ENCODE results near the gene BCL2. TPM values are rescaled to one million over a fixed set of nuclear protein-coding genes. Genes with fewer than 3 reads are reported as not detected.
A peak's percentile ranks its signal among the peaks of the same experiment; 100 is the strongest.

The BCL2 gene
- total and polyA plus RNA-seq, 9 of the 15 experiments (the other 6 are each of a cell fraction or from before 2014, with no cell fraction given) = 0.10 to 1.1 (median 0.65) TPM

DNA sequence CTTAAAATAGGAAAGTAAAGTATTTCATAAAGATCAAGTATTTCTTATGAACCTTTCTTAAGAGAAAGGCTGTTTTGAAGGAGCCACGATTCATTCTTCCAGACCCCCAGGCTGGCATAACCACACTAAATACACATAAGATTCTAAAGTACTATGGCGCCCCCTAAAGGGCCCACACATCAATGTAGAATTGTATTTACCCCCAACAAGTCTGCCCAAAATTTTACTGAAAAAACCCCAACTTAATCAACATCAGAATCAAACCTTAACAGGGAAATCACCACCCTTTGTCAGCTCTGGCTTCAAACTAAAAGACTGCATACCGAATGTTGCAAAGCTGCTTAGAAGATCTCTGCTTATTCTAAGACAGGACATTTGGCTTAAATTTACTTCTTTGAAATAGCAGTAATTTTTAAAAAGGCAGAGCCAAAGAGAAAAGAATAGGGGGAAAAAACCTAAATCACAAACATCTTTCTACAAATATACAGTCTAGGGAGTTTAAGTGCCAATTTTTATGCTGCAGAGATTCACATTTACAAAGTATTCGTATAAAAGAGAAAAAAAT, 20.4 kb upstream of the BCL2 start:
- BruUV-seq (replicated peaks) = no TSS peak
- intact Hi-C loops (cut with micrococcal nuclease) (loop anchor here (5.0 to 10.0 kb wide), 2 partner anchors 167 to 505 kb away; no protein-coding TSS in a partner anchor), in situ Hi-C loops (cut with MboI) (loop anchor here (10.0 kb wide), 1 partner anchor 95 kb away; no protein-coding TSS in a partner anchor)
- ChIA-PET POLR2A (interaction anchor here (0.6 to 0.9 kb wide), 2 partner anchors 10 to 382 kb away, joined by 3 to 5 read pairs; no protein-coding TSS in a partner anchor), CTCF (ENCODE audit: low intra/inter-chr PET ratio) (interaction anchor here (0.8 to 1.3 kb wide), 2 partner anchors 99 to 324 kb away, joined by 3 to 4 read pairs; no protein-coding TSS in a partner anchor)
- H3K9me1 ChIP-seq (ENCODE audit: control insufficient read depth, insufficient read depth, low read length) = no peaks in the 10 kb centered on the region
- DNase-seq (ENCODE audit: extremely low read depth in 1 of 4, low spot score in 3 of 4) = peak in 2 of 4 experiments; percentile 14 to 53
- H3K4me2 ChIP-seq (ENCODE audit: insufficient read depth, low read length) = no peak overlapping the region
- H3K4me3 ChIP-seq = no peak overlapping the region
- no peaks in the 10 kb centered on the region for H3K79me2 ChIP-seq (ENCODE audit: control insufficient read depth, insufficient read depth, low read length)
- H3K27ac ChIP-seq (ENCODE audit: extremely low read depth, low read depth, low read length) = no peak overlapping the region
- no peaks in the 10 kb centered on the region for H3K4me1 ChIP-seq (replicated peaks in 1 of 2; ENCODE audit: control insufficient read depth in 2 of 2, insufficient read depth in 2 of 2, low read length in 2 of 2)
- peaks cover 50% of the 10 kb centered on the region; the same call in 2 of the 3 replicates for H3K36me3 ChIP-seq (ENCODE audit: control insufficient read depth, insufficient read depth, low read length)
- ATAC-seq = peak; percentile 71; the same call in 2 of the 3 replicates
- WGBS (ENCODE audit: insufficient coverage, low coverage, missing lambda C conversion rate) = 6% methylated on average over 3 of the region's 4 CpGs
- FAIRE-seq = no peak
- H3K27me3 ChIP-seq (ENCODE audit: control insufficient read depth in 2 of 2, insufficient read depth in 2 of 2, low read length in 2 of 2) = no peaks in the 10 kb centered on the region
- no peak overlapping the region for H3K9ac ChIP-seq (ENCODE audit: insufficient read depth in 1 of 2, low read depth in 2 of 2, low read length in 2 of 2)
- H2AFZ ChIP-seq (ENCODE audit: low read depth, low read length) = no peak overlapping the region
- H3K9me3 ChIP-seq (replicated peaks; ENCODE audit: control insufficient read depth, insufficient read depth, low read depth, low read length) = no peaks in the 10 kb centered on the region
- H4K20me1 ChIP-seq (replicated peaks; ENCODE audit: control insufficient read depth, insufficient read depth, low read length) = no peaks in the 10 kb centered on the region
- TF ChIP-seq ZNF212 (CRISPR knock-in tag; IDR thresholded peaks at IDR 0.05) (no peak), ADNP (tag; IDR thresholded peaks at IDR 0.05) (no peak), PRMT5 (CRISPR knock-in tag; IDR thresholded peaks at IDR 0.05) (no peak), ZNF239 (CRISPR knock-in tag; IDR thresholded peaks at IDR 0.05) (no peak), GTF2F1 (IDR thresholded peaks at IDR 0.05; ENCODE audit: low read depth, low read length) (no peak), CTCF (IDR thresholded peaks at IDR 0.05 in 2 of 3, conservative IDR thresholded peaks at IDR 0.05 in 1 of 3; ENCODE audit: insufficient read depth in 2 of 3, low read depth in 1 of 3, low read length in 3 of 3) (peak in 2 of 3 experiments; percentile 41 to 48; a peak in 4 of 6 replicates), POLR2A (conservative IDR thresholded peaks at IDR 0.05) (no peak)
- TF ChIP-seq, protein P1, sequence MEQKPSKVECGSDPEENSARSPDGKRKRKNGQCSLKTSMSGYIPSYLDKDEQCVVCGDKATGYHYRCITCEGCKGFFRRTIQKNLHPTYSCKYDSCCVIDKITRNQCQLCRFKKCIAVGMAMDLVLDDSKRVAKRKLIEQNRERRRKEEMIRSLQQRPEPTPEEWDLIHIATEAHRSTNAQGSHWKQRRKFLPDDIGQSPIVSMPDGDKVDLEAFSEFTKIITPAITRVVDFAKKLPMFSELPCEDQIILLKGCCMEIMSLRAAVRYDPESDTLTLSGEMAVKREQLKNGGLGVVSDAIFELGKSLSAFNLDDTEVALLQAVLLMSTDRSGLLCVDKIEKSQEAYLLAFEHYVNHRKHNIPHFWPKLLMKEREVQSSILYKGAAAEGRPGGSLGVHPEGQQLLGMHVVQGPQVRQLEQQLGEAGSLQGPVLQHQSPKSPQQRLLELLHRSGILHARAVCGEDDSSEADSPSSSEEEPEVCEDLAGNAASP (IDR thresholded peaks at IDR 0.05) = no peak
- TF ChIP-seq, protein P2, sequence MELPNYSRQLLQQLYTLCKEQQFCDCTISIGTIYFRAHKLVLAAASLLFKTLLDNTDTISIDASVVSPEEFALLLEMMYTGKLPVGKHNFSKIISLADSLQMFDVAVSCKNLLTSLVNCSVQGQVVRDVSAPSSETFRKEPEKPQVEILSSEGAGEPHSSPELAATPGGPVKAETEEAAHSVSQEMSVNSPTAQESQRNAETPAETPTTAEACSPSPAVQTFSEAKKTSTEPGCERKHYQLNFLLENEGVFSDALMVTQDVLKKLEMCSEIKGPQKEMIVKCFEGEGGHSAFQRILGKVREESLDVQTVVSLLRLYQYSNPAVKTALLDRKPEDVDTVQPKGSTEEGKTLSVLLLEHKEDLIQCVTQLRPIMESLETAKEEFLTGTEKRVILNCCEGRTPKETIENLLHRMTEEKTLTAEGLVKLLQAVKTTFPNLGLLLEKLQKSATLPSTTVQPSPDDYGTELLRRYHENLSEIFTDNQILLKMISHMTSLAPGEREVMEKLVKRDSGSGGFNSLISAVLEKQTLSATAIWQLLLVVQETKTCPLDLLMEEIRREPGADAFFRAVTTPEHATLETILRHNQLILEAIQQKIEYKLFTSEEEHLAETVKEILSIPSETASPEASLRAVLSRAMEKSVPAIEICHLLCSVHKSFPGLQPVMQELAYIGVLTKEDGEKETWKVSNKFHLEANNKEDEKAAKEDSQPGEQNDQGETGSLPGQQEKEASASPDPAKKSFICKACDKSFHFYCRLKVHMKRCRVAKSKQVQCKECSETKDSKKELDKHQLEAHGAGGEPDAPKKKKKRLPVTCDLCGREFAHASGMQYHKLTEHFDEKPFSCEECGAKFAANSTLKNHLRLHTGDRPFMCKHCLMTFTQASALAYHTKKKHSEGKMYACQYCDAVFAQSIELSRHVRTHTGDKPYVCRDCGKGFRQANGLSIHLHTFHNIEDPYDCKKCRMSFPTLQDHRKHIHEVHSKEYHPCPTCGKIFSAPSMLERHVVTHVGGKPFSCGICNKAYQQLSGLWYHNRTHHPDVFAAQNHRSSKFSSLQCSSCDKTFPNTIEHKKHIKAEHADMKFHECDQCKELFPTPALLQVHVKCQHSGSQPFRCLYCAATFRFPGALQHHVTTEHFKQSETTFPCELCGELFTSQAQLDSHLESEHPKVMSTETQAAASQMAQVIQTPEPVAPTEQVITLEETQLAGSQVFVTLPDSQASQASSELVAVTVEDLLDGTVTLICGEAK (IDR thresholded peaks at IDR 0.05) = no peak
- TF ChIP-seq, protein P2 (CRISPR knock-in tag; IDR thresholded peaks at IDR 0.05) = no peak

All from K562 (cell line).